GM20431 (cell line): ENCODE results near the gene CDR2.
"Not testable (repeated sequence)": the region's sequence is repeated elsewhere in the genome, so short reads cannot be mapped to it uniquely, and the experiment has no call there.

ENCODE experiments used
- in situ Hi-C: fragments of 300-500 bp; cut with MseI, MboI; formaldehyde crosslinking; loops from one replicate; pipeline ENCODE4 v1.15.0; 2020; ENCODE audit warnings: low sequenced_read_pairs; ENCODE audit not compliant: unreplicated experiment

Gene CDR2

GRCh38 chr16:22374311-22375116 lies at the start of gene CDR2:
Gene CDR2 (minus strand): TSS chr16:22374619. CDS start chr16:22374309, 310 bp downstream.
- in situ Hi-C loops: no loop called here

- in situ Hi-C loops: no loop called here
Observed at GRCh38 chr16:22423716-22424115, 49.3 kb upstream of the CDR2 start.

- in situ Hi-C loops: no loop called here
Observed at GRCh38 chr16:22421136-22421535, 46.7 kb upstream of the CDR2 start.

GRCh38 chr16:22420606-22421135 lies 46.3 kb upstream of the CDR2 start:
- in situ Hi-C loops: no loop called here

GRCh38 chr16:22419908-22420307 lies 45.5 kb upstream of the CDR2 start:
- in situ Hi-C loops: no loop called here

GRCh38 chr16:22418826-22419225 lies 44.4 kb upstream of the CDR2 start:
- in situ Hi-C loops: no loop called here

GRCh38 chr16:22417798-22418197 lies 43.4 kb upstream of the CDR2 start:
- in situ Hi-C loops: not testable (repeated sequence)

GRCh38 chr16:22417019-22417418 lies 42.6 kb upstream of the CDR2 start:
- in situ Hi-C loops: no loop called here

GRCh38 chr16:22413819-22414218 lies 39.4 kb upstream of the CDR2 start:
- in situ Hi-C loops: no loop called here

GRCh38 chr16:22407486-22407885 lies 33.1 kb upstream of the CDR2 start:
- in situ Hi-C loops: no loop called here

GRCh38 chr16:22402191-22402590 lies 27.8 kb upstream of the CDR2 start:
- in situ Hi-C loops: no loop called here

- in situ Hi-C loops: no loop called here
Observed at GRCh38 chr16:22400900-22401299, 26.5 kb upstream of the CDR2 start.

GRCh38 chr16:22397931-22398330 lies 23.5 kb upstream of the CDR2 start:
- in situ Hi-C loops: no loop called here

GRCh38 chr16:22397464-22397863 lies 23.0 kb upstream of the CDR2 start:
- in situ Hi-C loops: no loop called here

GRCh38 chr16:22395960-22396359 lies 21.5 kb upstream of the CDR2 start:
- in situ Hi-C loops: no loop called here

- in situ Hi-C loops: no loop called here
Observed at GRCh38 chr16:22394121-22394520, 19.7 kb upstream of the CDR2 start.

GRCh38 chr16:22388101-22388644 lies 13.8 kb upstream of the CDR2 start:
- in situ Hi-C loops: no loop called here

GRCh38 chr16:22386976-22387375 lies 12.6 kb upstream of the CDR2 start:
- in situ Hi-C loops: no loop called here

GRCh38 chr16:22385196-22385595 lies 10.8 kb upstream of the CDR2 start:
- in situ Hi-C loops: no loop called here

- in situ Hi-C loops: no loop called here
Observed at GRCh38 chr16:22383827-22384226, 9.4 kb upstream of the CDR2 start.

GRCh38 chr16:22381392-22381791 lies 7.0 kb upstream of the CDR2 start:
- in situ Hi-C loops: no loop called here

- in situ Hi-C loops: no loop called here
Observed at GRCh38 chr16:22380529-22380928, 6.1 kb upstream of the CDR2 start.
